K562 (cell line): Measurements from ENCODE around the gene RASIP1. TPM values are rescaled to one million over a fixed set of nuclear protein-coding genes. Genes with fewer than 3 reads are reported as not detected.

Experiments used
- CHD4 ChIP-seq: fragments of 200-600 bp; sonication (generic); IDR thresholded peaks from 3 replicates; pipeline ENCODE4 v1.6.1; 2012; ENCODE audit warnings: low read depth, mild to moderate bottlenecking, mixed read lengths, low read length, inconsistent platforms; ENCODE audit not compliant: insufficient read depth, insufficient replicate concordance, poor library complexity, severe bottlenecking
- CTCF ChIP-seq, 3 experiments: IDR thresholded peaks in 2 of 3; conservative IDR thresholded peaks in 1 of 3; 2 replicates each; pipeline ENCODE4 v1.5.1; 2011 to 2012; ENCODE audit warnings: low read length in 3 of 3, mild to moderate bottlenecking in 3 of 3, control low read depth in 2 of 3, improper control_type of control experiment in 1 of 3, inconsistent platforms in 1 of 3, low read depth in 1 of 3, mixed read lengths in 1 of 3, moderate library complexity in 1 of 3; ENCODE audit not compliant: insufficient read depth in 2 of 3
- EP300 ChIP-seq: IDR thresholded peaks from 2 replicates; pipeline ENCODE4 v1.6.1; 2012; ENCODE audit warnings: low read length, improper control_type of control experiment
- HCFC1 ChIP-seq: IDR thresholded peaks from 2 replicates; pipeline ENCODE4 v1.6.1; 2012; ENCODE audit warnings: low read depth, low read length, improper control_type of control experiment
- HDAC8 ChIP-seq: fragments of 450-650 bp; IDR thresholded peaks from 2 replicates; pipeline ENCODE4 v1.6.1; 2016; ENCODE audit warnings: mild to moderate bottlenecking, missing genetic modification characterization, moderate library complexity, missing compliant biosample characterization
- LEF1 ChIP-seq: fragments of 450-650 bp; IDR thresholded peaks from 2 replicates; pipeline ENCODE4 v1.6.1; 2016; ENCODE audit warnings: mild to moderate bottlenecking
- MEIS2 ChIP-seq: fragments of 450-650 bp; IDR thresholded peaks from 2 replicates; pipeline ENCODE4 v1.6.1; 2014; ENCODE audit warnings: mild to moderate bottlenecking; ENCODE audit not compliant: partially characterized antibody
- MYNN ChIP-seq, 2 experiments: sonication (generic); formaldehyde crosslinking in 1 of 2; IDR thresholded peaks; 2 replicates each; pipeline versions ENCODE4 v1.5.0 to v1.6.1; 2016 to 2020; ENCODE audit warnings: antibody characterized with exemption in 1 of 2, missing genetic modification reagents in 1 of 2
- NUFIP1 ChIP-seq: fragments of 450-650 bp; IDR thresholded peaks from 2 replicates; pipeline ENCODE4 v1.6.1; 2018; ENCODE audit not compliant: partially characterized antibody
- SIN3B ChIP-seq: fragments of 450-650 bp; IDR thresholded peaks from 2 replicates; pipeline ENCODE4 v1.6.1; 2017; ENCODE audit warnings: low read depth, mild to moderate bottlenecking, moderate library complexity
- SIRT6 ChIP-seq: IDR thresholded peaks from one replicate; pipeline ENCODE4 v1.6.1; 2012; ENCODE audit warnings: low read depth, mild to moderate bottlenecking, control low read depth, inconsistent platforms, low read length, moderate library complexity
- TAF15 ChIP-seq: fragments of 200-400 bp; formaldehyde crosslinking; IDR thresholded peaks from 2 replicates; pipeline ENCODE4 v1.6.1; 2017; ENCODE audit warnings: mild to moderate bottlenecking, low read depth, low read length, moderate library complexity
- ZKSCAN1 ChIP-seq: fragments of 150-350 bp; IDR thresholded peaks from 2 replicates; pipeline ENCODE4 v1.6.1; 2016; ENCODE audit warnings: low read depth, low read length
- ZNF133 ChIP-seq: fragments of 250-450 bp; sonication (Bioruptor Pico); IDR thresholded peaks from 2 replicates; pipeline ENCODE4 v1.4.0; 2020; ENCODE audit warnings: mild to moderate bottlenecking
- ZNF239 ChIP-seq: fragments of 250-450 bp; sonication (Bioruptor Pico); IDR thresholded peaks from 2 replicates; pipeline ENCODE4 v1.4.0; 2020; ENCODE audit warnings: mild to moderate bottlenecking
- ZNF41 ChIP-seq: fragments of 250-450 bp; sonication (Bioruptor Pico); conservative IDR thresholded peaks from 2 replicates; pipeline ENCODE4 v1.4.0; 2020; ENCODE audit warnings: mild to moderate bottlenecking
- polyA plus RNA-seq, 8 experiments: library from polyadenylated mRNA; depleted of rRNA in 4 of 8; stranded (reverse) in 5 of 8; unstranded in 3 of 8; fragments of >200 nt; fragmentation: Nextera tagmentation in 2 of 8; fragmentation: Illumina TruSeq in 1 of 8; extraction: Ambion mirVana in 2 of 8; extraction: Trizol in 1 of 8; gene quantifications; 2 replicates each; pipeline versions ENCODE4 v1.2.1 to v1.2.3, GENCODE V29; 2011 to 2014; ENCODE audit warnings: inconsistent platforms in 1 of 8, missing spikeins in 1 of 8
- total RNA-seq, 7 experiments: library from RNA; depleted of rRNA in 6 of 7; stranded (reverse); fragments of >200 nt in 6 of 7; fragmentation: Illumina TruSeq in 2 of 7; extraction: Trizol in 2 of 7; gene quantifications; 2 replicates each; pipeline versions ENCODE4 v1.2.1 to v1.2.3, GENCODE V29; 2011 to 2021; ENCODE audit warnings: low replicate concordance in 1 of 7
- TF ChIP-seq, protein P1 (sequence below), 2 experiments: fragments of 450-650 bp; IDR thresholded peaks; 2 replicates each; pipeline ENCODE4 v1.6.1; 2018; ENCODE audit warnings: mild to moderate bottlenecking in 2 of 2, low read depth in 1 of 2; ENCODE audit not compliant: partially characterized antibody in 2 of 2
- TF ChIP-seq, protein P2 (sequence below): fragments of 450-650 bp; IDR thresholded peaks from 2 replicates; pipeline ENCODE4 v1.6.1; 2016; ENCODE audit warnings: borderline replicate concordance

The RASIP1 gene
- total and polyA plus RNA-seq, 9 of the 15 experiments (the other 6 are each of a cell fraction or from before 2014, with no cell fraction given): 0.20 to 4.7 (median 1.5) TPM

- TF ChIP-seq ZNF133 (no peak), MYNN (IDR thresholded peaks at IDR 0.05) (no peak), MYNN (CRISPR knock-in tag; IDR thresholded peaks at IDR 0.05) (no peak), MEIS2 (peak; percentile 96), HCFC1 (peak; percentile 19; the same call in 1 of the 2 replicates), SIN3B (0 out of 2 replicates have a peak, but pooled peaks have one; percentile 27), CTCF (IDR thresholded peaks at IDR 0.05 in 2 of 3, conservative IDR thresholded peaks at IDR 0.05 in 1 of 3; ENCODE audit: insufficient read depth in 2 of 3, low read depth in 1 of 3, low read length in 3 of 3) (peak in 2 of 3 experiments; percentile 31 to 36; a peak in 3 of 6 replicates), NUFIP1 (no peak), EP300 (no peak), SIRT6 (no peak), ZKSCAN1 (no peak), ZNF239 (CRISPR knock-in tag) (no peak), TAF15 (no peak), CHD4 (no peak), LEF1 (no peak), HDAC8 (tag) (no peak), ZNF41 (CRISPR knock-in tag) (no peak)
- TF ChIP-seq, protein P1, sequence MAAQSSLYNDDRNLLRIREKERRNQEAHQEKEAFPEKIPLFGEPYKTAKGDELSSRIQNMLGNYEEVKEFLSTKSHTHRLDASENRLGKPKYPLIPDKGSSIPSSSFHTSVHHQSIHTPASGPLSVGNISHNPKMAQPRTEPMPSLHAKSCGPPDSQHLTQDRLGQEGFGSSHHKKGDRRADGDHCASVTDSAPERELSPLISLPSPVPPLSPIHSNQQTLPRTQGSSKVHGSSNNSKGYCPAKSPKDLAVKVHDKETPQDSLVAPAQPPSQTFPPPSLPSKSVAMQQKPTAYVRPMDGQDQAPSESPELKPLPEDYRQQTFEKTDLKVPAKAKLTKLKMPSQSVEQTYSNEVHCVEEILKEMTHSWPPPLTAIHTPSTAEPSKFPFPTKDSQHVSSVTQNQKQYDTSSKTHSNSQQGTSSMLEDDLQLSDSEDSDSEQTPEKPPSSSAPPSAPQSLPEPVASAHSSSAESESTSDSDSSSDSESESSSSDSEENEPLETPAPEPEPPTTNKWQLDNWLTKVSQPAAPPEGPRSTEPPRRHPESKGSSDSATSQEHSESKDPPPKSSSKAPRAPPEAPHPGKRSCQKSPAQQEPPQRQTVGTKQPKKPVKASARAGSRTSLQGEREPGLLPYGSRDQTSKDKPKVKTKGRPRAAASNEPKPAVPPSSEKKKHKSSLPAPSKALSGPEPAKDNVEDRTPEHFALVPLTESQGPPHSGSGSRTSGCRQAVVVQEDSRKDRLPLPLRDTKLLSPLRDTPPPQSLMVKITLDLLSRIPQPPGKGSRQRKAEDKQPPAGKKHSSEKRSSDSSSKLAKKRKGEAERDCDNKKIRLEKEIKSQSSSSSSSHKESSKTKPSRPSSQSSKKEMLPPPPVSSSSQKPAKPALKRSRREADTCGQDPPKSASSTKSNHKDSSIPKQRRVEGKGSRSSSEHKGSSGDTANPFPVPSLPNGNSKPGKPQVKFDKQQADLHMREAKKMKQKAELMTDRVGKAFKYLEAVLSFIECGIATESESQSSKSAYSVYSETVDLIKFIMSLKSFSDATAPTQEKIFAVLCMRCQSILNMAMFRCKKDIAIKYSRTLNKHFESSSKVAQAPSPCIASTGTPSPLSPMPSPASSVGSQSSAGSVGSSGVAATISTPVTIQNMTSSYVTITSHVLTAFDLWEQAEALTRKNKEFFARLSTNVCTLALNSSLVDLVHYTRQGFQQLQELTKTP (IDR thresholded peaks at IDR 0.05; ENCODE audit: low read depth in 1 of 2, partially characterized antibody in 2 of 2): no peak
- TF ChIP-seq, protein P2, sequence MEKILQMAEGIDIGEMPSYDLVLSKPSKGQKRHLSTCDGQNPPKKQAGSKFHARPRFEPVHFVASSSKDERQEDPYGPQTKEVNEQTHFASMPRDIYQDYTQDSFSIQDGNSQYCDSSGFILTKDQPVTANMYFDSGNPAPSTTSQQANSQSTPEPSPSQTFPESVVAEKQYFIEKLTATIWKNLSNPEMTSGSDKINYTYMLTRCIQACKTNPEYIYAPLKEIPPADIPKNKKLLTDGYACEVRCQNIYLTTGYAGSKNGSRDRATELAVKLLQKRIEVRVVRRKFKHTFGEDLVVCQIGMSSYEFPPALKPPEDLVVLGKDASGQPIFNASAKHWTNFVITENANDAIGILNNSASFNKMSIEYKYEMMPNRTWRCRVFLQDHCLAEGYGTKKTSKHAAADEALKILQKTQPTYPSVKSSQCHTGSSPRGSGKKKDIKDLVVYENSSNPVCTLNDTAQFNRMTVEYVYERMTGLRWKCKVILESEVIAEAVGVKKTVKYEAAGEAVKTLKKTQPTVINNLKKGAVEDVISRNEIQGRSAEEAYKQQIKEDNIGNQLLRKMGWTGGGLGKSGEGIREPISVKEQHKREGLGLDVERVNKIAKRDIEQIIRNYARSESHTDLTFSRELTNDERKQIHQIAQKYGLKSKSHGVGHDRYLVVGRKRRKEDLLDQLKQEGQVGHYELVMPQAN: peak; percentile 33; the same call in 1 of the 2 replicates
Observed at GRCh38 chr19:48713864-48714755, 26.3 kb downstream of the RASIP1 start (continued).
